ENCODE results near the gene ZNF335.
A peak's percentile ranks its signal among the peaks of the same experiment; 100 is the strongest.

Gene ZNF335, protein sequence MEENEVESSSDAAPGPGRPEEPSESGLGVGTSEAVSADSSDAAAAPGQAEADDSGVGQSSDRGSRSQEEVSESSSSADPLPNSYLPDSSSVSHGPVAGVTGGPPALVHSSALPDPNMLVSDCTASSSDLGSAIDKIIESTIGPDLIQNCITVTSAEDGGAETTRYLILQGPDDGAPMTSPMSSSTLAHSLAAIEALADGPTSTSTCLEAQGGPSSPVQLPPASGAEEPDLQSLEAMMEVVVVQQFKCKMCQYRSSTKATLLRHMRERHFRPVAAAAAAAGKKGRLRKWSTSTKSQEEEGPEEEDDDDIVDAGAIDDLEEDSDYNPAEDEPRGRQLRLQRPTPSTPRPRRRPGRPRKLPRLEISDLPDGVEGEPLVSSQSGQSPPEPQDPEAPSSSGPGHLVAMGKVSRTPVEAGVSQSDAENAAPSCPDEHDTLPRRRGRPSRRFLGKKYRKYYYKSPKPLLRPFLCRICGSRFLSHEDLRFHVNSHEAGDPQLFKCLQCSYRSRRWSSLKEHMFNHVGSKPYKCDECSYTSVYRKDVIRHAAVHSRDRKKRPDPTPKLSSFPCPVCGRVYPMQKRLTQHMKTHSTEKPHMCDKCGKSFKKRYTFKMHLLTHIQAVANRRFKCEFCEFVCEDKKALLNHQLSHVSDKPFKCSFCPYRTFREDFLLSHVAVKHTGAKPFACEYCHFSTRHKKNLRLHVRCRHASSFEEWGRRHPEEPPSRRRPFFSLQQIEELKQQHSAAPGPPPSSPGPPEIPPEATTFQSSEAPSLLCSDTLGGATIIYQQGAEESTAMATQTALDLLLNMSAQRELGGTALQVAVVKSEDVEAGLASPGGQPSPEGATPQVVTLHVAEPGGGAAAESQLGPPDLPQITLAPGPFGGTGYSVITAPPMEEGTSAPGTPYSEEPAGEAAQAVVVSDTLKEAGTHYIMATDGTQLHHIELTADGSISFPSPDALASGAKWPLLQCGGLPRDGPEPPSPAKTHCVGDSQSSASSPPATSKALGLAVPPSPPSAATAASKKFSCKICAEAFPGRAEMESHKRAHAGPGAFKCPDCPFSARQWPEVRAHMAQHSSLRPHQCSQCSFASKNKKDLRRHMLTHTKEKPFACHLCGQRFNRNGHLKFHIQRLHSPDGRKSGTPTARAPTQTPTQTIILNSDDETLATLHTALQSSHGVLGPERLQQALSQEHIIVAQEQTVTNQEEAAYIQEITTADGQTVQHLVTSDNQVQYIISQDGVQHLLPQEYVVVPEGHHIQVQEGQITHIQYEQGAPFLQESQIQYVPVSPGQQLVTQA (N-terminal part only)

DNA sequence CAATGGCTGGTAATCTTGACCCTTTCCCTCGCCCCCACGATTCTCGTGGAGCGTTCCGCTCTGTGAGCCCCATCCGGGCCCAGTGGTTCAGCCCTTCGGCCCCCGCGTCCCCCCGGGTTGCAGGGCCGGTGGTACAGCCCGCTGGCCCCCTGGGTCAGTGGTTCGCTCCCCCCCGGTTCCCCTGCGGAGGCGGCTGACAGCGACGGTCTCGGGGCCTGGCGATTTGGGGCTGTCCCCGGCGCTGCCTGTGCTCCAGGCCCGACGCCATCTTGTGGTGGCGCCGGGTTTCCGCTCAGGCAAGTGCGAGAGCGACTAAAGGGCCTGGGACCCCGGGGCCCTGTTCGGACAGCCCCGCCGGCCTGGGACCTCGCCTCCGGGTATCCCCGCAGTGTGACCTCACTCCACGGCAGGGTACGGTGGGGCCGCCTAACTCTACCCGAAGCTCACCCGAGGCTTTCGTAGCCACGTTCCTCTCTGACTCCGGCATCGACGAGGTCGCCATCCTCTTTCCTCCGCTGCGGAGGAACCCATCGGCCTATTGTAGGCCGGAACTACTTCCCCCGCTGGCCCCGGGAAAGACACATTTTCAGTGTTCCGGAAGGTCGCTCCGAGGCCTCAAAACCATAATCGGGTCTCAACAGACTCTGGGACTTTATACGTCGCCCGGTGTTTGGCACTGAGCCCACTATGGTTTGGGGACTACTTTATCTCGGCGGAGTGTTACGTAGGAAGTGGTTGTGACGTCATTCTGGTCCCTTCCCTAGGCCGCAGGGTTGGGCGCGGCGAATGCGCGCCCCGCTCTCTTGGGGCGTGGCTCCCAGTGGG lies at the start of gene ZNF335:
TSS of gene ZNF335 (minus strand) at position 529 of the 825 bp plus-strand sequence. CDS start 793 bp downstream, outside the sequence.
- peak; percentile 91 for DNase-seq (ENCODE audit: low read depth)

DNA sequence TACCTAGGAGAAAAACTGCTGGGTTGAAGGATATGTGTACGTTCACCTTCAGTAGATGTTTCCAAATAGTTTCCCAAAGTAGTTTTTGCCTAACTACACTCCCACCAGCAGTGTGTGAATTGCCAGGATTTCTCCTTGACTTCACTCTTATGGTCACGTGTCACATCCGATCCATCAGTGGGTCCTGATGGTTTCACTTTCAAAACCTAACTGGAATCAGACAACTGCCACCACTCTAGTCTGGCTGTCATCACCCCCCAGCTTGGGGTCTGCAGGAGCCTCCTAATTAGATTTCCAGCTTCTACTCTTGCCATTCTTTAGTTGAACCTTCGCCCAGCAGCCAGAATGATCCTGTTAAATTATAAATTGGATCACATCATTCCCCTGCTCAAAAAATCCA lies 48.6 kb upstream of the ZNF335 start:
- DNase-seq (ENCODE audit: low read depth), result no peak

DNA sequence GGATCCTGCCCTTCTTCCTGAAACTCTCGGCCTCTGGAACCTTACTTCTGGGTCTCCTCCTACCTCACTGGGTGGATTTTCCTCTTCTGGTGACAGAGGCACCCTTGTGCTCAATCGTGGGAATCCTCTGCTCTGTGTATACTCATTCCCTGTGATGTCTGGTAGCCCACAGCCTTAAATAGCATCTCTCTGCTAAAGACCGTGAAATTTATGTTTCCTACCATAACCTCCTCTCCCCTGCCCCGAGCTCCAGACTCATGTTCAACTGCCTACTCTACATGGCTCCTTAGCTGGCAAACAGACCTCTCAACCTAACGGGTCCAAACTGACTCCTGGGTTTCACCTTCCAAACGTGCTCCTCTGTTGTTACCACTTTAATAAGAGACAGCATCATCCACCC lies 46.6 kb upstream of the ZNF335 start:
- no peak for DNase-seq (ENCODE audit: low read depth)

DNA sequence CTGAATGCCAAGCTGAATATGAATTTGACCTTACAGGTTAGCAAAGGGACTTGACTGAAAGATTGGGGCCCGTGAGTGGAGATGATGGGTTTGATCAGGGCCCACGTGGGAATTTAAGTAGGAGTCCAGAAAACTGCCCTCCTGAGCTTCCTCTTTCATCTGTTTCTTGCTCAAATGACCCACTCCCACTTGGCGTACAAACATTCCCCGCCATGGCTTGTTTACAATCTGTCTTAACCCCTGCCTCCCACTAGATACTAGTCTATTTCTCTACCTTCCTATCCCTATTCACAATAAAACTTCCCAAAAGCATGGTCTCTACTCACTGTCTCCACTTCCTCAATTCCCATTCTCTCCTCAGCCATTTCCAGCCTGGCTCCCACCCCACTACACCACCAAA lies 46.1 kb upstream of the ZNF335 start:
- DNase-seq (ENCODE audit: low read depth), result no peak

DNA sequence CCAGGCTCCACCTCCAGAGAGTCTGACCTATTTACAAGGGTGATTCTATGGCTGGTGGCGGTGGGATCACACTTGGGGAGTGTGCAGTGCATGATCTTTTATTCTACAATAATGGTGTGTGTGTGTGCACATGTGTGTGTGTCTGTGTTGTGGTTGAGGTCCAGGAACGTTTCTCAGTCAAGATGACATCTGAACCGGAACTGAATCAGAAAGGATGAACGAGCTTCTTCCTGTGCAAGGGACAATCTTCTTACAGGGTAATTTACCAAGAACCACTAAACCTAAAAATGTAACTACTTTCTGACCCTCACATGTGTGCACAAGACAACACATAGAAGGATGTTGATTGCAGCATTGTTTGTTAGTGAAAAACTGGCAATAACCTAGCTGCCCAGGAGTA lies 45.3 kb upstream of the ZNF335 start:
- DNase-seq (ENCODE audit: low read depth), result no peak

DNA sequence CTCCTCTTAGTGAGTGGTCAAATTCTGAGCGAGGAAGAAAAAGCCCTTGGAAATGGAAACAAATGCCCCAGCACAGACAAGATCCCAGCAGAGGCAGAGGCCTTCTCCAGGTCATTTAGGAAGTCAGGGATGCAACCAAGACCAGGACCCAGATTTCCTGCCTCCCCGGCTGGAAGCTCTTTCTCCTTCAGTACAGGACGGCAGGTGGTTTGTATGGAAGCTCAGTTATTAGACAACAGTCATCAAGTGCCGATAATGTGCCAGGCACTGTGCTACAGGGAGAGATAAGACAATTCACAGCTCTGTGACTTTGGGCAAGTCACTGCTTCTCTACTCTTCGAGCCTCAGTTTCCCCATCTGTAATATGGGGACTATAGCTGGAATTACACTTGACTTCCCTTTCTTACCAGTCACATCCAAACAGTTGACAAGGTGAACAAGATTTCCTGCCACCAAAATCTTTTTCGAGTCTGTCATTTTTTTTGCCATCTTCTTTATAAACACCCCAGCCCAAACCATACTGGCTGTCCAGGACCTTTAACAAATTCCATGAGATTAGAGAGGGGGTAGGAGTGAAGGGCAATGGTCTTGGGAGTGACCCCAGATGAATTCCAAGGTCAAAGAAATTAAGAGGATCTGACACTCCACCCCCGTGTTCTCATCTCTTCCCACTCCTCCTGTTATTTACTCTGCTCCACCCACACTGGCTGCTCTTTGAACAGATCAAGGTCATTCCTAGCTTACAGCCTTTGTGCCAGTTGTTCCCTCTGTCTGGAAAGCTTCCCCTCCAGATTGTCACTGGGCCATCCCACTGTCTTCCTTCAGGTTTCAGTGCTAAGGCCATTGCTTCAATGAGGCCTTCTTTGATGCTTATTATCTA lies 42.8 kb upstream of the ZNF335 start:
- DNase-seq (ENCODE audit: low read depth), result no peak

DNA sequence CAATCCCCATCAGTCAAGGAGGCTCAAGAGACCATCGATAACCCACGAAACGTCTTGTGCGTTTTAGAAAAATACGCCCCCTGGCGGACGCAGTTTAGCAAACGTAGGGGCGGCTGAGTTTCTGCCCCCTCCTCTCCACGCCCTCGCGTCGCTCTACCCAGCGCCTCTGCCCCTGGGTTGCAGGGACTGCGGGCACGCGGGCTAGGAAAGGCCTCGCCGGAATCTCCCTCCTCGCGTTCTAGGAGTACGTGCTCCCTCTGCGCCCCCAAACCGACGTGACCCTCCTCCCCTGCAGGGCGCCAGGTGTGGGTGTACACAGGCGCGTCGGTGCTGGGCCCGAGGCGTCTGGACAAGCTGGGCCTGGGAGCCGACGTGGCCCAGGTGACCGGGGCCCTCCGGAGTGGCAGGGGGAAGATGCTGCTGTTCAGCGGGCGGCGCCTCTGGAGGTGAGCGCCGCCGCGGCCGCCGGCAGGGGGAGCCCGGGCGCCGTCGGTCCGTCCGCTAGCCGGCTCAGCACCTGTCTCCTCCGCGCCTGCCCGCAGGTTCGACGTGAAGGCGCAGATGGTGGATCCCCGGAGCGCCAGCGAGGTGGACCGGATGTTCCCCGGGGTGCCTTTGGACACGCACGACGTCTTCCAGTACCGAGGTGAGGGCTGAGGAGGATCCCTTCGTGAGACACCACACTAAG lies 42.0 kb upstream of the ZNF335 start:
- peak; percentile 51 for DNase-seq (ENCODE audit: low read depth)

DNA sequence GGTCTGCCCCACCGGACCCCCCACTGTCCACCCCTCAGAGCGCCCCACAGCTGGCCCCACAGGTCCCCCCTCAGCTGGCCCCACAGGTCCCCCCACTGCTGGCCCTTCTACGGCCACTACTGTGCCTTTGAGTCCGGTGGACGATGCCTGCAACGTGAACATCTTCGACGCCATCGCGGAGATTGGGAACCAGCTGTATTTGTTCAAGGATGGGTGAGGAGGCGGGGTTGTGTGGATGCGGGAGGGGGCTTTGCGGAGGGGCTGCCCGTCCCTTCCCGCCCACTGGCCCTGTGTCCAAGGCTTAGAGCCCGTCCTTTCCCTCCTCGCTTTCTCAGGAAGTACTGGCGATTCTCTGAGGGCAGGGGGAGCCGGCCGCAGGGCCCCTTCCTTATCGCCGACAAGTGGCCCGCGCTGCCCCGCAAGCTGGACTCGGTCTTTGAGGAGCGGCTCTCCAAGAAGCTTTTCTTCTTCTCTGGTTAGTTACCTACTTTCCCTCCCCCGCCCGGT lies 41.4 kb upstream of the ZNF335 start:
- no peak for DNase-seq (ENCODE audit: low read depth)

DNA sequence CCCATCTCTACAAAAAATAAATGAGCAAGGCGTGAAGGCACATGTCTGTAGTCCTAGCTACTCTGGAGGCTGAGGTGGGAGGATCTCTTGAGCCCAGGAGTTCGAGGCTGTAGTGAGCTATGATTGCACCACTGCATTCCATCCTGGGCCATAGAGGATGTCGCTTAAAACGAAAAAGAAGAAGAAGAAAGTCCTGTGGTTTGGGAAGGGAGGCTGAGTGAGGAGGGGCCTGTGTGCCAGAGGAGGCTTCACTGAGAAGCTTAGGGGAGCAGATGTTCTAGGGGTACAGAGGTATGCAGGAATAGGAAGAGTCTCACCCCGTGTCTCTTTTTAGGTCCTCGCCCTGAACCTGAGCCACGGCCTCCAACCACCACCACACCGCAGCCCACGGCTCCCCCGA lies 40.9 kb upstream of the ZNF335 start:
- DNase-seq (ENCODE audit: low read depth), result no peak

DNA sequence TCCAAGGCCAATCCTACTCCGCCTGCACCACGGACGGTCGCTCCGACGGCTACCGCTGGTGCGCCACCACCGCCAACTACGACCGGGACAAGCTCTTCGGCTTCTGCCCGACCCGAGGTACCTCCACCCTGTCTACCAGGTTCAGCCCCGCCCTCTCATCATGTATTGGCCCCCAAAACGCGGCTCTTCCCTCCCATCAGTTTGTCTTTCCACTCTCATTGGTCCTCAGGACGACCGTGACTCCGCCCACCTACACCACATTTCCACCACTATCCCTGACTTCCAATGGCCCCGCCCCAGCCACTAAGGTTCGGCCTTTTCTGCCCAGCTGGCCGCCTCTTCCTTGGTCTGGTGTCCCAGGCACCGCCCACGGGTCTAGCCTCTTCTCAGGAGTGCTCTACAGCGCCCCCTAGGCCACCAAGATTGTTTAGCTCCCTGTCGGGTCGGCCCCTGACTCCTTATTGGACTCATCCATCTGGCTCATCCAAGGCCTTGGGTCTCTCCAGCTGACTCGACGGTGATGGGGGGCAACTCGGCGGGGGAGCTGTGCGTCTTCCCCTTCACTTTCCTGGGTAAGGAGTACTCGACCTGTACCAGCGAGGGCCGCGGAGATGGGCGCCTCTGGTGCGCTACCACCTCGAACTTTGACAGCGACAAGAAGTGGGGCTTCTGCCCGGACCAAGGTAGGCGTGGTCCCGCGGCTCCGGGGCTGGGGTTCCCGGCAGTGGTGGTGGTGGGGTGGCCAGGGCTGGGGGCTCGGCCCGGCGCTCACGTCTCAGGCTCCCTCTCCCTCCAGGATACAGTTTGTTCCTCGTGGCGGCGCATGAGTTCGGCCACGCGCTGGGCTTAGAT lies 39.9 kb upstream of the ZNF335 start:
- DNase-seq (ENCODE audit: low read depth), result no peak

DNA sequence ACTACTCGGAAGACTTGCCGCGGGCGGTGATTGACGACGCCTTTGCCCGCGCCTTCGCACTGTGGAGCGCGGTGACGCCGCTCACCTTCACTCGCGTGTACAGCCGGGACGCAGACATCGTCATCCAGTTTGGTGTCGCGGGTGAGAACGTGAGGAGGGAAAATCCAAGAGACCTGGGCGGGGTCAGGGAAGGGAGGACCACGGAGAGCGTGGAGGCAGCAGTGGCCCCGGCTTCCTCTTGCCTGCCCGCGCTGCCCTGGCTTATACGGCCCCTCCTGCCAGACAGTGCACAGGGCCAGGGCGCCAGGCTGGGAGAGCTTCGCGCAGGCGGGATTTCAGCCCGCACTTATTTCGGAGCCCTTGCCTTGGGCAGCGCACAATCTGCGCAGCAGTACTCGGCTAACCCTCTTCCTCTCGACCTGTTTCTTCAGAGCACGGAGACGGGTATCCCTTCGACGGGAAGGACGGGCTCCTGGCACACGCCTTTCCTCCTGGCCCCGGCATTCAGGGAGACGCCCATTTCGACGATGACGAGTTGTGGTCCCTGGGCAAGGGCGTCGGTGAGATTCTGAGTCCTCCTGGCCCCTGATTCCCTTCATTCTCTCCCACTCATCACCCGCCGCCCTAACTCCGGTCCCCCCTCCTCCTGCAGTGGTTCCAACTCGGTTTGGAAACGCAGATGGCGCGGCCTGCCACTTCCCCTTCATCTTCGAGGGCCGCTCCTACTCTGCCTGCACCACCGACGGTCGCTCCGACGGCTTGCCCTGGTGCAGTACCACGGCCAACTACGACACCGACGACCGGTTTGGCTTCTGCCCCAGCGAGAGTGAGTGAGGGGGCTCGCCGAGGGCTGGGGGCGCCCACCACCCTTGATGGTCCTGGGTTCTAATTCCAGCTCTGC lies 38.7 kb upstream of the ZNF335 start:
- no peak for DNase-seq (ENCODE audit: low read depth)

DNA sequence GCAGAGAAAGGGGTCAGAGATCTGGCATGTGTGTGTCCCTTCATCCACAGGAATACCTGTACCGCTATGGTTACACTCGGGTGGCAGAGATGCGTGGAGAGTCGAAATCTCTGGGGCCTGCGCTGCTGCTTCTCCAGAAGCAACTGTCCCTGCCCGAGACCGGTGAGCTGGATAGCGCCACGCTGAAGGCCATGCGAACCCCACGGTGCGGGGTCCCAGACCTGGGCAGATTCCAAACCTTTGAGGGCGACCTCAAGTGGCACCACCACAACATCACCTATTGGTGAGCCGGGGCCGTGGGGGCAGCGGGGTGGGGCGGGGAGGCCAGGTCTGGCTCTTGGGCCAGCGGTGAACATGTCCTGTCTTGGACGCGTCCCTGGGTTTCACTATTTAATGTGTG lies 37.8 kb upstream of the ZNF335 start:
- no peak for DNase-seq (ENCODE audit: low read depth)

DNA sequence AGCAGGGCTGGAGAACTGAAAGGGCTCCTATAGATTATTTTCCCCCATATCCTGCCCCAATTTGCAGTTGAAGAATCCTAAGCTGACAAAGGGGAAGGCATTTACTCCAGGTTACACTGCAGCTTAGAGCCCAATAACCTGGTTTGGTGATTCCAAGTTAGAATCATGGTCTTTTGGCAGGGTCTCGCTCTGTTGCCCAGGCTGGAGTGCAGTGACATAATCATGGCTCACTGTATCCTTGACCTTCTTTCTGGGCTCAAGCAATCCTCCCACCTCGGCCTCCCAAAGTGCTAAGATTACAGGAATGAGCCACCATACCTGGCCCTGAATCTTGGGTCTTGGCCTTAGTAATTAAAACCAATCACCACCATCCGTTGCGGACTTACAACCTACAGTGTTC lies 35.7 kb upstream of the ZNF335 start:
- no peak for DNase-seq (ENCODE audit: low read depth)

DNA sequence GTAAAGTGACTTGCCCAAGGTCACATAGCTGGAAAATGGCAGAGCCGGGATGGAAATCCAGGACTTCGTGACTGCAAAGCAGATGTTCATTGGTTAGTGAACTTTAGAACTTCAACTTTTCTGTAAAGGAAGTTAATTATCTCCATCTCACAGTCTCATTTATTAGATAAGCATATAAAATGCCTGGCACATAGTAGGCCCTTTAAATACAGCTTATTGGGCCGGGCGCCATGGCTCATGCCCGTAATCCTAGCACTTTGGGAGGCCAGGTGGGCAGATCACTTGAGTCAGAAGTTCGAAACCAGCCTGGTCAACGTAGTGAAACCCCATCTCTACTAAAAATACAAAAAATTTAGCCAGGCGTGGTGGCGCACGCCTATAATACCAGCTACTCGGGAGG lies 35.0 kb upstream of the ZNF335 start:
- DNase-seq (ENCODE audit: low read depth), result no peak

DNA sequence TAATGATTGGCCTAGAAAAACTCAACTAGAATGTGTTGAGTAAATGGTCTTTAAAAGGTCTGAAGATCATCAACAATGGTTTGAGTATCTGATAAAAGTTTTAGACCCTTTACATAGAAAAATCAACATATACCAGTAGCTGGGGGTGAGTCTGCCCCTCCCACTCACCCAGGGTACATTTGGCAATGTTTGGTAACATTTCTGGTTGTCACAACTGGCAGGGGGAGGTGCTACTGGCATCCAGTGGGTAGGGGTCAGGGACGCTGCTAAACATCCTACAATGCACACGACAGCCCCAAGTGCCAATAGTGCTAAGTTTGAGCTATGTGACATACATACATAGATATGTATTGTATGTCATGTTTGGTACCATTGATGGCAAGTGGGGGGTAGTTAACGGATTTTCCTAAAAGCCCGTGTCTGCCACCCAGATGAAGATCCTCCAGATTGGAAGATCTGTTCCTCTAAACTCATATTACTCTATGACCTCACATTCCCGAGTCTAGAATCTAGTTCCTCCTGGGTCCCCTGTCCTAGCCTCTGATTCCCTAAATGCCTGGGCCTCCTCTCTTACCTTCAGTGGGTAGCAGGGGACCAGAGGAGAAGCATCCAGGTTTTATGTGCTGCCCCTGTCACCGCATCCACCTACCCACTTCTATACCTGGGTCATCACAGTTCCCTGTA lies 34.2 kb upstream of the ZNF335 start:
- no peak for DNase-seq (ENCODE audit: low read depth)

DNA sequence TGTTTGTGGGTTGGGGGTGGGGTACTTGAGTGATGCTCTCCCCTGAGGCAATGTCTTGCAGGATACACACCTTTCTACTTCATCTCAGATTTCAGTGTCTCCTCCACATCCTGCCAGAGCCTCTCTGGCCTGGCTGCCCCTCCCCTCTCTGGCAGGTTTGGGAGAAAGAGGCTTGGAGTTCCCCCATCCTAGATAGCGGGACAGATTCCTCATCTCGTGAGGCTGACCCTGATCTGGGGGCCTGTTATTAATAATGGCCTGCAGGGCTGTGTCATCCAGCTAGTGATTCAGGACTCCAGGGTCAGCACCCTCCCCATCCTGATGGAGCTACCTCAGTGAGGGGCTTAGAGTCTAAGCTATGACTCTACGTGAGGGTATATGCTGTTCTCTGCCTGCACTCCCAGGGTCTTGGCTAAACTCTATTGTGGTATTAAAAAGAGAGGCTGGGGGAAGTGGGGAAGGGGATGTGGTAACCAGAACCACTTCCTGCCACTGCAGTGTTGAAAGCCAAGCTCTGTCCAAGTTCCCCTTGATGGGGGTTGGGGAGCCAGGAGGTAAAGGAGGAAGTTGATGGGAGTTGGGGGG lies 33.0 kb upstream of the ZNF335 start:
- DNase-seq (ENCODE audit: low read depth), result no peak

DNA sequence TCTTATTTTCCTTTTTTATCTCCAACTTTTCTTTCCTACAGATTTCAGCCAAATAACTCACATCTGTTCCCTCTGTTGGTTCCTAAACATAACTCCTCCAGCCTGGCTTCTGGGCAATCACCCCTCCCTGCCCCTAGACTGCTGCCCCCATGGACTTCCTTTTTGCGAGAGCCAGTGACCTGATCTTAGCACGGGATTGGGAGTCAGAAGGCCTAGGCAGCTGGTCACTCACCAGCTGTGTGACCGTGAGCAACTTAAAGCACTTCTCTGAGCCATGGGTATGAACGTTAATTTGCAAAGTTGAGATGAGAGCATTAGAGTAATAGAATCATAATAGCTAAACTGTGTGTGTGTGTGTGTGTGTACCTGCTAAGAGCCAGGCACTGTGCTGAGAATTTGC lies 32.2 kb upstream of the ZNF335 start:
- no peak for DNase-seq (ENCODE audit: low read depth)
